ENCODE measurements around the gene MDM2. TPM values are rescaled to one million over a fixed set of nuclear protein-coding genes. Genes with fewer than 3 reads are reported as not detected.

The MDM2 gene
- total RNA-seq, 4 donors from 2014 or later = 99.8 to 117 (median 107) TPM

DNA sequence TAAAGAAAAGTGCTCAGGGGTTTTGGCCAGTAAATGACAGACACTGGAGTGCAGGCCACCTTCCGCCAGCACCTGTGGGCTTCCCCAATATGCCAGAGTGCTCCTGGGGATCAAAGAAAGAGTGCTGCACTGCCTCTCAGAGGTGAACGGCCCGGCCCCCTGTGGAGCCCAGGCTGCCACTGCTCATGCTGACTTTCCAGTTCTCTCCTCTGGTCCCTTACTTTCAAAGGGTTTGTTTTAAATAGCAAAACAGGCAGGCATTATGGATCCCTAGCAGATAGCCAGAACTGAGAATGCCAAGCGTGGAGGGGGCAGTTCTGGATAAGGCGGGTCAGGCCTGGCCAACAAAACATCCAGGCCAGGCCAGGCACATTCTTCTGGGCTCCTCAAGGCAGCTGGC is 59.6 kb downstream of the MDM2 start:
- TF ChIP-seq, protein P1, sequence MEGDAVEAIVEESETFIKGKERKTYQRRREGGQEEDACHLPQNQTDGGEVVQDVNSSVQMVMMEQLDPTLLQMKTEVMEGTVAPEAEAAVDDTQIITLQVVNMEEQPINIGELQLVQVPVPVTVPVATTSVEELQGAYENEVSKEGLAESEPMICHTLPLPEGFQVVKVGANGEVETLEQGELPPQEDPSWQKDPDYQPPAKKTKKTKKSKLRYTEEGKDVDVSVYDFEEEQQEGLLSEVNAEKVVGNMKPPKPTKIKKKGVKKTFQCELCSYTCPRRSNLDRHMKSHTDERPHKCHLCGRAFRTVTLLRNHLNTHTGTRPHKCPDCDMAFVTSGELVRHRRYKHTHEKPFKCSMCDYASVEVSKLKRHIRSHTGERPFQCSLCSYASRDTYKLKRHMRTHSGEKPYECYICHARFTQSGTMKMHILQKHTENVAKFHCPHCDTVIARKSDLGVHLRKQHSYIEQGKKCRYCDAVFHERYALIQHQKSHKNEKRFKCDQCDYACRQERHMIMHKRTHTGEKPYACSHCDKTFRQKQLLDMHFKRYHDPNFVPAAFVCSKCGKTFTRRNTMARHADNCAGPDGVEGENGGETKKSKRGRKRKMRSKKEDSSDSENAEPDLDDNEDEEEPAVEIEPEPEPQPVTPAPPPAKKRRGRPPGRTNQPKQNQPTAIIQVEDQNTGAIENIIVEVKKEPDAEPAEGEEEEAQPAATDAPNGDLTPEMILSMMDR (IDR thresholded peaks at IDR 0.05; ENCODE audit: low read depth) = no peak

DNA sequence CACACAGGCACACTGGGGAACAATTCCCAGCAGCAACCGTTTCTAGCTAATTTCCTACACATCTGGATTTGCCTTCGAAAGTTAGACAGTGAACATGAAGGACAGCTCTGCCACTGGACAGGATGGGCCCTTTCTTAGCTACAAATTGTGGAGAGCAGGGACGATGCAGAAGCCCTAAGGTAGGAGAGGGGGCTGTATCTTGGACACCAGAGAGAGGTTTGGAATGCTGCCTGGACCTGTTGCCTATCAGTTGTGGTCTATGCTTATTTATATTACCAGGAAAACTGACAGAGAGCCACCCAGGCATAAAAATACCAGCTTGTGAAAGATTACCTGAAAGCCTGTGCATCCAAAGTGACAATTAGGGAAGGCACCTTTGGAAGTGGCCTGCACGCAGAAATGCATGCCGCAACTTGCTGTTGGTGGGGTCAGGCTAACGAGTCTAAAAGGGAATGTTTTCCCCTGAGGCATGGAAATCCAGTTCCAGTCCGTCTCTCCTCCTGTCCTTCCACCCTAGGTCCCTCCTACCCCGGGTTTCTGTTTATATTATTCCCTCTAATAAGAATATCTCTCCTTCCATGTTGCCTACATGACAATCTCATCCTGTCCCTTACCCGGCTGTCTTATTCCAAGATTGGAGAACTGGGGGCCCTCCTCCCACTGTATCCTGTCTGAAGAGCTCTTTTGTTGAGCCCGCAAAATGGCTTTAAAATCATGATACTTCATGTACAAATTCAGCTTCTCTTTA is 60.2 kb downstream of the MDM2 start:
- TF ChIP-seq, protein P1 (IDR thresholded peaks at IDR 0.05; ENCODE audit: low read depth) = no peak

DNA sequence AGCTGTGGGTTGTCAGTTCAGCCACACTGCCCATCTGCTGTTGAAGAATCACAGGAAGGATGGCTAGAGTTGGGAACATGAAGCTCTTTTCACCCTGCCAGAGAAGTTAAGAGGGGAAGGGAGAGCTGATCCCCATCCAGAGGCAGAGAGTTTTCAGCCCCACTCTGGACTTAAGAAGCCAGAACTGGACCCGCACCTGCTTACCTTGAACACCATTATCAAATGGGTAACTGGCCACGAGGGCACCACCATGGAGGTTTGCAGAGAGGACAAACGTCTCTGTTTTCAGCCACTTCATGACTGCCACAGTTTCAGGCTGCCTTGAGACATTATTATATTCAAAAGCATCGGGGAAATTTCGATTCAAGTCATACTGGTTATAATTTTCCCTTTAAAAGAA is 62.0 kb downstream of the MDM2 start:
- TF ChIP-seq, protein P1 (IDR thresholded peaks at IDR 0.05; ENCODE audit: low read depth) = no peak

DNA sequence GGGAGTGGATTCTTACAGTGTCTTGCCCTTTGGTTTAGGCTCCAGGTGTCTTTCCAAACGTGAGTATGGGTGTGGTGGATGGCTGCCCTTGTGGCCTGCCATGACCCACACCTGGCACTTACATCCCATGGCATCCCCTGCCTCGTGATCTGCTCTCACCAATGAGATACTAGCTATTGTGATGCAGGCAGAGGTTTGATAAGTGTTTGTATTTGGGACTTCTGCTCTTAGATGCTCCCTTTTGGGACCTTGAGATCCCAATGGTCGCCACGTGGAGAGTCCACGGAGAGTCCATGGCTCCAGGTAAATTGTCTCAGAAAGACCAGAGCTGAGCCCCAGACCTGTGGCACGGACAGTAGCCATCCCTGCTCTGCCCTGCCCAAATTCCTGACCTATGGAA is 62.5 kb downstream of the MDM2 start:
- TF ChIP-seq, protein P1 (IDR thresholded peaks at IDR 0.05; ENCODE audit: low read depth) = no peak

DNA sequence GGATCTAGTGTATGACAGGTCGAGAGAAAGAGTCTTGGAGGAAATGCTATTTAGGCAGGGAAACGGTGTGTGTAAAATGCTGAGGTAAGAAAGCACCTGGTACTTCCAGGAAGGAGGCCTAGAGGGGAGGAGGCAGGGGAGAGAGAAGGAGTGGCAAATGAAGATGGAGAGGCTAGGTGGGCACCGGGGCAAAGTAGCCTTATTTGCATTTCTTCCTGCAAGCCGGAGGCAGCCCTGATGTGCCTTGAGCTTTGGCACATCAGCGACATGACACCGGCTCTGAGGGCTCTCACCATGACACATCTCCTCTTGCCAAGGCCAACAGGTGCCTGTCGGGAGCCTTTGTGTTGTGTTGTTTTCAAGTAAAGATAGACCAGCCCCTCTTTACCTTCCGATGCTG is 63.4 kb downstream of the MDM2 start:
- TF ChIP-seq, protein P1 (IDR thresholded peaks at IDR 0.05; ENCODE audit: low read depth) = no peak

DNA sequence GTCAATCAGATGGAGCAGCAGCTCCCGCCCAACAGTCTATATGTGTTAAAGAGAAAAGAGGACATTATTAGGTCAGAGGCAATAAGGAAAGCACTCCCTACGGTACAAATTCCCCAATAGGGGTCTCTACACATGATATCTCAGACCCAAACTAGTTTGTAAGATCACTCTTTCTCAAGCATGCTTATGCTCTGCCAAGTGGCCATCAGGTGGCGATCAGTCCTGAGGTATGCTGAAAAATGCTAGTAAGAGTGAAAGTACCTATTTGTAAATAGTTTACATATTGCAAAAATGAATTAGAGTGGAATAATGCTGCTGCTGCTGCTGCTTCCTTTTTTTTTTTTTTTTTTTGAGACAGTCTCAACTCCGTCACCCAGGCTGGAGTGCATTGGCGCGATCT is 63.9 kb downstream of the MDM2 start:
- TF ChIP-seq, protein P1 (IDR thresholded peaks at IDR 0.05; ENCODE audit: low read depth) = no peak

DNA sequence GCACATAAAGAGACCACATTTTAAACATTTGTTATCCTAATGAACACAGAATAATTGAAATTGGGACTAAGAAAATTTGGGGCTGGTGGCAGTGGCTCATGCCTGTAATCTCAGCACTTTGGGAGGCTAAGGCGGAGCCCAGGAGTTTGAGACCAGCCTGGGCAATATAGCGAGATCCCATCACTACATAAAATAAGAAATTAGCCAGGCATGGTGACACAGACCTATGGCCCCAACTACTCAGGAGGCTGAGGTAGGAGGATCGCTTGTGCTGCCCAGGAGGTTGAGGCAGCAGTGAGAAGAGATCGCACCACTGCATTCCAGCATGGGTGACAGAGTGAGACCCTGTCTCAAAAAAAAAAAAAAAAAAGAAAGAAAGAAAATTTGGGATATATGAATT is 65.3 kb downstream of the MDM2 start:
- TF ChIP-seq, protein P1 (IDR thresholded peaks at IDR 0.05; ENCODE audit: low read depth) = no peak
